HepG2 (cell line): ENCODE data around the gene WNT3. TPM values are rescaled to one million over a fixed set of nuclear protein-coding genes. Genes with fewer than 3 reads are reported as not detected.

Experiments used
- ARID3A ChIP-seq: IDR thresholded peaks from 2 replicates; pipeline ENCODE4 v1.6.1; 2012; ENCODE audit warnings: low read depth, low read length, improper control_type of control experiment
- CSRNP2 ChIP-seq: sonication (generic); formaldehyde crosslinking; conservative IDR thresholded peaks from 2 replicates; pipeline ENCODE4 v1.8.0; 2022; ENCODE audit warnings: low read depth, missing genetic modification reagents
- HINFP ChIP-seq: sonication (generic); formaldehyde crosslinking; IDR thresholded peaks from 2 replicates; pipeline ENCODE4 v1.4.0; 2020; ENCODE audit warnings: low read depth, mild to moderate bottlenecking, missing genetic modification reagents
- KLF13 ChIP-seq: sonication (generic); formaldehyde crosslinking; IDR thresholded peaks from 2 replicates; pipeline ENCODE4 v1.4.0; 2020; ENCODE audit warnings: mild to moderate bottlenecking, missing genetic modification reagents
- PRDM15 ChIP-seq: sonication (generic); formaldehyde crosslinking; IDR thresholded peaks from 2 replicates; pipeline ENCODE4 v1.4.0; 2020; ENCODE audit warnings: missing genetic modification reagents
- REST ChIP-seq, 2 experiments: IDR thresholded peaks; 2 replicates each; pipeline ENCODE4 v1.6.1; 2011 to 2012; ENCODE audit warnings: low read length in 2 of 2, borderline replicate concordance in 1 of 2, low read depth in 1 of 2, mild to moderate bottlenecking in 1 of 2, moderate library complexity in 1 of 2
- SNRNP70 ChIP-seq: fragments of 200-400 bp; formaldehyde crosslinking; IDR thresholded peaks from 2 replicates; pipeline ENCODE4 v1.6.1; 2017; ENCODE audit warnings: mild to moderate bottlenecking, low read depth, low read length, moderate library complexity
- ZBTB37 ChIP-seq: sonication (generic); formaldehyde crosslinking; IDR thresholded peaks from 2 replicates; pipeline ENCODE4 v1.4.0; 2020; ENCODE audit warnings: mild to moderate bottlenecking, missing genetic modification reagents
- ZFP41 ChIP-seq: sonication (generic); formaldehyde crosslinking; IDR thresholded peaks from 2 replicates; pipeline ENCODE4 v1.4.0; 2020; ENCODE audit warnings: mild to moderate bottlenecking, missing genetic modification reagents, borderline replicate concordance
- ZNF367 ChIP-seq: sonication (generic); formaldehyde crosslinking; IDR thresholded peaks from 2 replicates; pipeline ENCODE4 v1.4.0; 2020; ENCODE audit warnings: missing genetic modification reagents, borderline replicate concordance
- ZNF546 ChIP-seq: sonication (generic); formaldehyde crosslinking; conservative IDR thresholded peaks from 2 replicates; pipeline ENCODE4 v1.8.1; 2023; ENCODE audit warnings: mild to moderate bottlenecking, missing genetic modification reagents
- ZZZ3 ChIP-seq: sonication (generic); formaldehyde crosslinking; IDR thresholded peaks from 2 replicates; pipeline ENCODE4 v1.4.0; 2020; ENCODE audit warnings: missing genetic modification reagents, mild to moderate bottlenecking, borderline replicate concordance
- polyA plus RNA-seq, 8 experiments: library from polyadenylated mRNA; depleted of rRNA in 3 of 8; stranded (reverse) in 7 of 8; unstranded in 1 of 8; fragments of >200 nt; fragmentation: Illumina TruSeq in 4 of 8; extraction: Trizol in 4 of 8; gene quantifications; 2 replicates each; pipeline versions ENCODE4 v1.2.1 to v1.2.3, GENCODE V29; 2011 to 2016; ENCODE audit warnings: low read depth in 4 of 8, missing spikeins in 1 of 8, mixed read lengths in 1 of 8; ENCODE audit not compliant: insufficient read depth in 1 of 8
- total RNA-seq, 5 experiments: library from RNA; depleted of rRNA; stranded (reverse); fragments of >200 nt; fragmentation: Illumina TruSeq; extraction: Trizol; gene quantifications; 2 replicates each; pipeline ENCODE4 v1.2.3, GENCODE V29; 2016; ENCODE audit warnings: low read depth in 1 of 5

WNT3 gene
- total and polyA plus RNA-seq, 2 of the 13 experiments (the other 11 are each of a cell fraction or from before 2014, with no cell fraction given), result 8.5 to 10.3 TPM

GRCh38 chr17:46770818-46771560 is 47.5 kb downstream of the WNT3 start (continued):
- TF ChIP-seq PRDM15 (CRISPR knock-in tag) (0 out of 2 replicates have a peak, but pooled peaks have one; percentile 25), SNRNP70 (no peak), ZFP41 (CRISPR knock-in tag) (0 out of 2 replicates have a peak, but pooled peaks have one; percentile 50), ZNF367 (CRISPR knock-in tag) (no peak; the same call in 1 of the 2 replicates), ARID3A (no peak), KLF13 (CRISPR knock-in tag) (no peak), ZBTB37 (no peak), HINFP (no peak; the same call in 1 of the 2 replicates), ZZZ3 (CRISPR knock-in tag) (peak; percentile 53; the same call in 1 of the 2 replicates), REST (IDR thresholded peaks at IDR 0.05; ENCODE audit: borderline replicate concordance in 1 of 2, low read depth in 1 of 2, low read length in 2 of 2) (no peak), CSRNP2 (0 out of 2 replicates have a peak, but pooled peaks have one; percentile 67), ZNF546 (CRISPR knock-in tag) (peak; percentile 59; the same call in 1 of the 2 replicates)
